Stimulated activated CD8-positive, alpha-beta memory T cell treated with anti-CD3 and anti-CD28 coated beads, Interleukin-4, amount 100 ng/mL, for 24 hours (primary cell): ENCODE measurements around the gene MISP.
"Not testable (repeated sequence)": the region's sequence is repeated elsewhere in the genome, so short reads cannot be mapped to it uniquely, and the experiment has no call there.

ENCODE experiments used
- DNase-seq: peaks from one replicate; pipeline ENCODE4 v3.0.0-alpha.2; 2020; ENCODE audit warnings: low read depth

The MISP gene

DNA sequence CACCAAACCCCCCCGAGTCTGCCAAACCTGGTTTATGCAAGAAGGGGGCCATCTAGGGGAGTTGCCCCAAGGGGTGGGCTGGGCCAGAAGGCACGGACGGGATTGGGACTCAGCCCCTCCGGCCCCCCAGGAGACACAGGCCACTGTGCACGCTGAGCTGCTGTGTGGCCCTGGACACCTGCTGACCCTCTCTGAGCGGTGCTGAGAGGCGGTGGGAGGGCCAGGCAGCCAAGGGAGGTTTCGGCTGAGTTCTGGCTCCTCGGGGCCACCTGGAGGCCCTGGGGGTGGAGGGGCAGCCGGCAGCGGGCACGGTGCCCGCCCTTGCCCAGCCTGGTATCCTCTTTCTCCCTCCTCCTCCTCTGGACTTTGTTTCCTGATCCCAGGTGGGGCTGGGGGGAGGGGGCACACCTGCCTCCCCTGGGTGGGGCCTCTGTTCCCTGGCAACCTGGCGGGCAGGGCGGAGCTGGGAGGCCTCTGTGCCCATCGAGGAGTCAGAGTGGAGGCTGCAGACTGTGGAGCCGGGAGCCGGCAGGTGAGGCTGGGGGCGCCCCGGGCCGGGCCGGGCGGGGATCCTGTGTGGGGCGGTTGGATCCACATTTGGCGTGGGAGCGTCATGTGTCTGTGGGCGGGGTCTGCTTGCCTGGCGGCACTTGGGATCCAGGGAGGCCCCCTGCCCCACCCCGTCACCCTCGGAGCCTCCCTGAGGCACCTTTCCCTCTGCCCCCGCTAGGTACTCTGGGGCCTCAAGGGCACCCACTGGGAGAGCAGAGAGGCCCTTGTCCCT, at the start of gene MISP:
Gene MISP, plus strand, starts transcription at position 473 of the 784 bp plus-strand sequence. CDS start 5,835 bp downstream, outside the sequence.
- no peak for DNase-seq

DNA sequence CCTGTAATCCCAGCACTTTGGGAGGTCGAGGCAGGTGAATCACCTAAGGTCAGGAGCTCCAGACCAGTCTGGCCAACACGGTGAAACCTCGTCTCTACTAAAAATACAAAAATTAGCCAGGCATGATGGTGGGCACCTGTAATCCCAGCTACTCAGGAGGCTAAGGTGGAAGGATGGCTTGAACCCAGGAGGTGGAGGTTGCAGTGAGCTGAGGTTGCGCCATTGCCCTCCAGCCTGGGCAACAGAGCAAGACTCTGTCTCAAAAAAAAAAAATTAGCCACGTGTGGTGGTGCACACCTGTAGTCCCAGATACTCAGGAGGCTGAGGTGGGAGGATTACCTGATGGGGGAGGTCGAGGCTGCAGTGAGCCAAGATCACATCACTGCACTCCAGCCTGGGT, 48.1 kb upstream of the MISP start:
- not testable (repeated sequence) for DNase-seq

DNA sequence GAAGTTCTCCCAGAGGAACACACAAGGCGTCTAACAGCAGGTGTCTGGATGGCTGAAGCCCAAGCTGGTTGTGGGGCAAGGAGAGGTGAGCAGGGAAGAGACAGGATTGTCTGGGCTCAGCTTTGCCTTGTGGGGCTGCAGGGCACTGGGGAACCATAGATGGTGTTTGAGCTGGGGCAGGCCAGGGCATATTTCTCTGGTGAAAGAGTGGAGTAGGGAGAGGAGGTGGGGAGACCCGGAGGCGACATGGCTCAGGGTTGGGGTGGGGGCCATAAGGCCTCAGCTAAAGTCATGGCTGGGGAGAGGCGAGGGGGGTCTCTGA, 47.6 kb upstream of the MISP start:
- no peak for DNase-seq

GRCh38 chr19:703651-704446, 47.1 kb upstream of the MISP start:
- DNase-seq, result peak; percentile 37

DNA sequence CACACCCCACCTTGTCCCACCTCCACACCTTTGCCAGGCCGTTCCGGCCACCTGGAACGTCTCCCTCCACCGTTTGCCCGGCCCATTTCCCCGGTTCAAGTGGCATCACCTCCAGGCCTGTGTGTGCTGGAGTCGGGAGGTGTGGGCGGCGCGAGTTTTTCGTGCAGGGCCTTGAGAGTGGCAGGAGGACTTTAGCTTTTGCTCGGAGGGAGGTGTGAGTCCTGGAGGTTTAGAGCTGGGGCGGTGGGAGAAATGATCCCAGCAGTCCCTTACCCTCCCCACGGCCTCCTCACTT, 46.5 kb upstream of the MISP start:
- no peak for DNase-seq

DNA sequence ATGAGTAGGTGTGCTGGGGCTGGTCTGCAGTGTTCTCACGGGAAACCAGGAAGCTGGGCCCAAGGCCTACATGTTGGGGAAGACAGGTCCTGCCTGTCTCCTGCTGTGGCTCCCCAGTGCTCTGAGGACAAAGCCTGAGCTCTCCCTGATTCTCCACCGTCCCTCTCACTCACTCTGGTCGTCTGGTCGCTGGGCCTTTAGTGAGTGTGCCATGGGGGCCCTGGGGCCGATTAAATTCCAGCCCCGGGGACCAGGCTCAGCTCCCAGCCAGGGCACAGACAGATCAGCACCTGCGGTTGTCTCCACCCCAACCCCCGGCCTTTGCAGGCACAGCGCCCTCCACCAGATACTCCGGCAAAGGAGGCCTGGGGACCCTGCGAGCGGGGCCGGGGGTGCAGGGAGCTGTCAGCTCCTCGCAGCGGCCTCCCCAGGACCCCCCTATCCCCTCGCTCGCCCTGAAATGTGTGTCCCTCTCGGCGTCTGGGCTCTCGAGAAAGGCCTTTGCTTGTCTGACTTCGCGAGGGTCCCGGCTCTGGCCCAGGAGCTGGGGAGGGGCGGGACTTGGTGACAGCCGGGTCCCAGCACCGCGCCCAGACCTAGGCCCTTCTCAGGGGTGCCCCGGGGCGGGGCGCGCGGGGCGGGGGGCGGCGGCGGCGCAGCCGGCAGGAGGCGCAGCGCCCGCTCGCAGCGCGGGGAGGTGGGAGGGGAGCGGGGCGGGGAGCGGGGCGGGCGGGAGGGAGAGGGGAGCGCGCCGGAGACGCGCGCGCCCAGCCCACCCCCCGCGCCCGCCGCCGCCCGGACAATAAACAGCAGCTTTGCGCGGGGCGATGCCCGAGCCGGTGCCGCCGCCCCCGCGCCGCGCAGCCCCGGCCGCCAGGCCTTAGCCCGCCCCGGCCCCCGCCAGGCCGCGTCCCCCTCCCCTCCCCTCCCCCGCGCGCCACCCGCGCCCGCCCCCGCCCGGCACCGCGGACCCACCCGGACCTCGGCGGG, 42.5 kb upstream of the MISP start, which contains the start of gene PALM:
Gene PALM, plus strand, starts transcription at position 782 of the 990 bp plus-strand sequence. CDS start 212 bp downstream, outside the sequence.
- DNase-seq, result no peak

DNA sequence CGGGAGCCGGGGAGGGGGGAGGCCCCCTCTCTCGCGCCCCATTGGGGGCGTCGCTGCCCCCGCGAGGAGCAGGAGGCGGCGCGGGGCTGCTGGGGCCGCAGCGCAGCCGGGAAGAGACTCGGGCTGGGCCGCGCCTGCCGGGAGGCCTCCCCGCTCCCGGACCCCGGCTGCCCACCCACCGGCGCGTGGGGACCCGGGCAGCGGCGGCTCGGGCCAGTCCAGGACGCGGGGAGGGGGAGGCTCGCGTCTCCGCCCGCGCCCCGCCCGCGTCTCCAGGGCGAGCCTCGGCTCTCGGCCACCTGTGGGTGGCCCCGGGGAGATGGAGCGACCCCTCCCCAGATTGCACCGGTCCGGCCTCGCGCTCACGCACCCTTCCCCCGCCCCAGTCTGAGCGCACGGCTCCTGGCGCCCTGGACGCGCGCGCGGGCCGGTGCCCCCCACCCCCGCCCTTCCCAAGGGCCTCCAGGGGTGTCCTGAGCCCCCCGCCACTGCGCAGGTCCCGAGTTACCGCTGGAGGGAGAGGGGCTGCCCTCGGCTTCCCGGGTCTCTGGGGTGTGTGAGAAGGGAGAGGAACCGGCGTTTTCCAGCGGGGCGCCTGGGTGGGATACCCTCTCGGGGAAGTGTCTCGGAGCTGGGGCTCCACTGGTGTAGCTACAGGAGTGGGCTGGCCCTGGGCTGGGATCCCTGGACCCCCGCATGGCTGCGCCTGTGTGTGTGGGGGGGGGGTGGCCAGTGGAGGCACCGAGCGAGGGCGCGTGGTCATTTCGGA, 41.5 kb upstream of the MISP start:
- no peak for DNase-seq

GRCh38 chr19:709965-710571, 40.8 kb upstream of the MISP start:
- no peak for DNase-seq

DNA sequence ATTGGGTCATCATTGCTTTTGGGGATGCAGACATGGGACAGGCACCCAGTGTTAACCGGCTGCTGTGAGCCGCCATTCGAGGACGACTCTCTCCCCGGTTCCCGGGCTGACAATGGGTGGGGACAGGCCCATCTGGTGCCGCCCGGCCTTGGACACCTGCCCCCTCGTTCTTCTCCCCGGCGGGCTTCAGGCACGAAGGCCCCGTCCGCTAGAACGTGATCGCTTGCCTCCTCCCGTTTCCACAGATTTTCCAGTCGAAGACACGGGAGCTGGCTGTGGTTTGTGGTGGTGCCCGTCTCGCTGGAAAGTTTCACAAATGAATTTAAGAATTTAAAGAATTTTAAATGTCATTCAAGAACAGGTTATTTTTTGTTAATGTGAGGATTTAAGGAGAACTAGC, 40.1 kb upstream of the MISP start:
- no peak for DNase-seq

DNA sequence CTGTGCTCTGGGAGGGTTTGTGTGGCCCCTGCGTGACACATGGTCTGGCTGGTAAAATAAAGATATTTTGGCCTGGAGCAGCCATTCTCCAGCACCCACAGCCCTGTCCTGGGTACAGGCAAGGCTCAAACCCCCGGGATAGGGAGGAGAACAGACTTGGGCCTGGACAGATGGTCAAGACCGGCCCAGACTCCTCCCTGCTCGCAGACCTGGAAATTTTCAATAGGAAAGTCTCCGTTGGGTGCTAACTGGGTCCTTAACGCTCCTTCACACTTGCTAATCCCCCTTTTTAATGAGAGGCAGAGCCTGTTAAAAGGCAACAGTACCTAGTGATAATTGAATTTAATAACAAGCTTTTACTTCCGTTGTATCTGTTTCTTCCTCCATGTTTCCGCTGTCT, 39.7 kb upstream of the MISP start:
- no peak for DNase-seq

DNA sequence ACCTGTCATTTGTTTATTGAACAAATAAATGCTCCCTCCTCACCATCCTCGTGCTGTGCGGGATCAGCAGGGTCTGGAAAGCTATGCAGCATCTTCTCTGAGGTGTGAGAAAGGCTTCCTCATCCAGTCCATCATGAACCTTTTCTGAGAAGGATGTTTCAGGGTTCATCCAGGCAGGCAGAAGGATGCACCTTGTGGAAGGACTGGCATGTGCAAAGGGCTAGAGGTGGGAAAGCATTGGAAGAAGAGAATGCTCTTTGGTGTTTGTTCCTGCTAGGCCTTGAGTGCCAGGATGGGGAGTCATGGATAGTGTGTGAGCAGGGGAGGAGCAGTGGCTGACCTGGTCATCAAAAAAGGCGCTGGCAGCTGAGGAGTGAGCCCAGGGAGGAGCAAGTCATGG, 35.6 kb upstream of the MISP start:
- DNase-seq, result no peak

GRCh38 chr19:718251-718951, 32.5 kb upstream of the MISP start:
- no peak for DNase-seq

DNA sequence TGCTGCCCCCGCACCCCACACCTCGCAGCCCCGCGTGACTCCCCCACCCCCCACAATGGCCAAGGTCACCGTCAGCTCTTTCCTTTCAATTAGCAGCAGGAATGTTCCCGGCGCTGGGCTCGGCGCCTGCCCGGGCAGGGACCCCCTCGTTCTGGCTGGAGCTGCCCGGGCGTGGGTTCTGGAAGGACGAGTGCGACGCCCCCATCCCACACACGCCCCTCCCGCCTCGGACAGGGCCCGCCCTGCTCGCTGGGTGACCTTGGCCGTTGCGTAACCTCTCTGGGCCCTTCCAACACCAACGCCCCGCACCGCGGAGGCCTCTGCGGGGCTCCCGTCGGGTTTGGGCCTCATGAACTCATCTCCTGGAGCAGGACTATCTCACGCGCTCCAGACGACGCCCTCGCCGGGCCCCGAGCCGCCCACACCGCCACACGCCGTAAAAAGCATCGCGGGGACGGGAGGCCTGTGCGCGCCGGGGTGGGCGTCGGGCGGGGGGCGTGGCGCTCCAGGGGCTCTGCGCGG, 31.9 kb upstream of the MISP start:
- no peak for DNase-seq

DNA sequence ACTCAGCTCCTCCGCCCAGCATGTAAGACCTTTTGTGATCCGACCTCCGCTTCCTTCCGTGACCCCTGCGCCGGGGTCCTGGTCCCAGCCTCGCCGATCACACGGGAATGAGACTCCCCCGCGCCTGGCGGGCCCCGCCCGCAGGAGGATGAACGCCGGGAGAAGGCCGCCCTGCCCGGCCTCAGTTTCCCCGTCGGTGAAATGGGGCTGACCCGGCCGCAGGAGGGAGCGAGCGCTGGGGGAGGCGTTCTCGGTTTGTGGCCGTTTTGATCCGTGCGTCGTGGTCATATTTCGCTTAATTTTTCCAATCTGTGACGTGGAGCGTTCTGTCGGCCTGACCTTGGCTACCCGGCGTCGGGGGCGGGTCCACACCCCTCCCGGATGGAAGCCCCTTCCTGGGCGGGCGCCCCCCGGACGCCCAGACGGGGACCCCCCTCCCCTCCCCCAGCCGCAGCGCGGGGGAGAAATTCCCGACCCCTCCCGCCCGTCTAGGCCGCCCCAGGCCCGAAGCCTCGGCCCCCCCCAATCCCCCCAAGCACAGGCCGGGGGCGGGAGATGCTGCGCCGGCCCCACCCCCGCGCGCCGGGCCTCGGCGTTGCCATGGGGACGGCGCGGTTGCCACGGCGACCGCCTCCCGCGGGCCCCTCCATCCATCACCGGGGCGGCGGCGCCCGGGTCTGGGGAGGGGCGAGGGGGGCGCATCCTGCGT, 31.1 kb upstream of the MISP start:
- no peak for DNase-seq

GRCh38 chr19:720345-721160, 30.4 kb upstream of the MISP start:
- DNase-seq, result no peak

- no peak for DNase-seq
Observed at GRCh38 chr19:722553-723101, 28.3 kb upstream of the MISP start.

DNA sequence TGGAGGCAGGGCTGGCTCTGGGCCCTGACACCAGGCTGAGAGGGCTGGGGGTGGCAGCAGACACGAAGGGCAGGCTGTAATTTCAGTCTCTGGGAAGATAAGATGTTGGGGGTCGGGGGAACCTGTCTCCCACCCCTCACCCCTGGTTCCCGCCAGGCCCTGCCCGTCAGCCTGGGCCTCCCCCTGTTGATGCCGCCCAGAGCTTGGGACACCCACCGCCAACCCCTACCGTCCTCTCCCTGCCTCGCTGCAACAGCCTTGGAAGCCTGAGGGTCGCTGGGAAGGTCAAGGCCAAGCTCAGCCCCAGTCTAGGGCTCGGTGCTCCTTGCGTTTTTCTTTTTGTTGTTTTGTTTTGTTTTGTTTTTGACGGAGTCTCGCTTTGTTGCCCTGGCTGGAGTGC, 27.7 kb upstream of the MISP start:
- no peak for DNase-seq

GRCh38 chr19:723714-724113, 27.2 kb upstream of the MISP start:
- no peak for DNase-seq
